K562 (cell line): ENCODE results near the gene PSMD11. TPM values are rescaled to one million over a fixed set of nuclear protein-coding genes. Genes with fewer than 3 reads are reported as not detected.
A peak's percentile ranks its signal among the peaks of the same experiment; 100 is the strongest.

Experiments
- CREBBP ChIP-seq: IDR thresholded peaks from one replicate; pipeline ENCODE4 v1.6.1; 2012; ENCODE audit warnings: low read depth, mild to moderate bottlenecking, control low read depth, inconsistent platforms, low read length
- GABPB2 ChIP-seq: fragments of 250-450 bp; sonication (Bioruptor Pico); conservative IDR thresholded peaks from 2 replicates; pipeline ENCODE4 v1.5.1; 2021; ENCODE audit warnings: mild to moderate bottlenecking
- HCFC1 ChIP-seq: IDR thresholded peaks from 2 replicates; pipeline ENCODE4 v1.6.1; 2012; ENCODE audit warnings: low read depth, low read length, improper control_type of control experiment
- HOXB6 ChIP-seq: fragments of 250-450 bp; sonication (Bioruptor Pico); IDR thresholded peaks from 2 replicates; pipeline ENCODE4 v1.5.1; 2022; ENCODE audit warnings: mild to moderate bottlenecking, borderline replicate concordance
- KLF10 ChIP-seq: fragments of 250-450 bp; sonication (Bioruptor Pico); IDR thresholded peaks from 2 replicates; pipeline ENCODE4 v1.6.1; 2021; ENCODE audit warnings: matching md5 sums
- MIER1 ChIP-seq: fragments of 450-650 bp; IDR thresholded peaks from 2 replicates; pipeline ENCODE4 v1.6.1; 2016; ENCODE audit warnings: antibody characterized with exemption, mild to moderate bottlenecking, low read depth
- NFIC ChIP-seq: fragments of 450-650 bp; IDR thresholded peaks from 2 replicates; pipeline ENCODE4 v1.6.1; 2017; ENCODE audit warnings: mild to moderate bottlenecking, inconsistent platforms
- PCBP1 ChIP-seq: fragments of 200-400 bp; formaldehyde crosslinking; IDR thresholded peaks from 2 replicates; pipeline ENCODE4 v1.6.1; 2018; ENCODE audit warnings: mild to moderate bottlenecking, low read depth, low read length; ENCODE audit not compliant: poor library complexity, severe bottlenecking
- ZBTB40 ChIP-seq, 2 experiments: fragments of 450-650 bp in 1 of 2; sonication (generic) in 1 of 2; formaldehyde crosslinking in 1 of 2; IDR thresholded peaks; 2 replicates each; pipeline versions ENCODE4 v1.7.1 to v1.9.0; 2016 to 2022; ENCODE audit warnings: inconsistent platforms in 1 of 2, mild to moderate bottlenecking in 1 of 2, missing genetic modification reagents in 1 of 2
- ZNF707 ChIP-seq: fragments of 250-450 bp; sonication (Bioruptor Pico); conservative IDR thresholded peaks from 2 replicates; pipeline ENCODE4 v1.8.0; 2022; ENCODE audit warnings: inconsistent platforms, mild to moderate bottlenecking, moderate library complexity
- polyA plus RNA-seq, 8 experiments: library from polyadenylated mRNA; depleted of rRNA in 4 of 8; stranded (reverse) in 5 of 8; unstranded in 3 of 8; fragments of >200 nt; fragmentation: Nextera tagmentation in 2 of 8; fragmentation: Illumina TruSeq in 1 of 8; extraction: Ambion mirVana in 2 of 8; extraction: Trizol in 1 of 8; gene quantifications; 2 replicates each; pipeline versions ENCODE4 v1.2.1 to v1.2.3, GENCODE V29; 2011 to 2014; ENCODE audit warnings: inconsistent platforms in 1 of 8, missing spikeins in 1 of 8
- total RNA-seq, 7 experiments: library from RNA; depleted of rRNA in 6 of 7; stranded (reverse); fragments of >200 nt in 6 of 7; fragmentation: Illumina TruSeq in 2 of 7; extraction: Trizol in 2 of 7; gene quantifications; 2 replicates each; pipeline versions ENCODE4 v1.2.1 to v1.2.3, GENCODE V29; 2011 to 2021; ENCODE audit warnings: low replicate concordance in 1 of 7
- TF ChIP-seq, protein P1 (sequence below): IDR thresholded peaks from 3 replicates; pipeline ENCODE4 v1.6.1; 2011; ENCODE audit warnings: borderline replicate concordance, mild to moderate bottlenecking, moderate library complexity; ENCODE audit not compliant: insufficient read length; ENCODE audit errors: extremely low read depth
- TF ChIP-seq, protein P2 (sequence below): fragments of 250-450 bp; sonication (Bioruptor Pico); IDR thresholded peaks from 2 replicates; pipeline ENCODE4 v1.5.0; 2021; ENCODE audit warnings: mild to moderate bottlenecking, borderline replicate concordance

The PSMD11 gene
- total and polyA plus RNA-seq, 9 of the 15 experiments (the other 6 are each of a cell fraction or from before 2014, with no cell fraction given) = 104 to 378 (median 158) TPM

DNA sequence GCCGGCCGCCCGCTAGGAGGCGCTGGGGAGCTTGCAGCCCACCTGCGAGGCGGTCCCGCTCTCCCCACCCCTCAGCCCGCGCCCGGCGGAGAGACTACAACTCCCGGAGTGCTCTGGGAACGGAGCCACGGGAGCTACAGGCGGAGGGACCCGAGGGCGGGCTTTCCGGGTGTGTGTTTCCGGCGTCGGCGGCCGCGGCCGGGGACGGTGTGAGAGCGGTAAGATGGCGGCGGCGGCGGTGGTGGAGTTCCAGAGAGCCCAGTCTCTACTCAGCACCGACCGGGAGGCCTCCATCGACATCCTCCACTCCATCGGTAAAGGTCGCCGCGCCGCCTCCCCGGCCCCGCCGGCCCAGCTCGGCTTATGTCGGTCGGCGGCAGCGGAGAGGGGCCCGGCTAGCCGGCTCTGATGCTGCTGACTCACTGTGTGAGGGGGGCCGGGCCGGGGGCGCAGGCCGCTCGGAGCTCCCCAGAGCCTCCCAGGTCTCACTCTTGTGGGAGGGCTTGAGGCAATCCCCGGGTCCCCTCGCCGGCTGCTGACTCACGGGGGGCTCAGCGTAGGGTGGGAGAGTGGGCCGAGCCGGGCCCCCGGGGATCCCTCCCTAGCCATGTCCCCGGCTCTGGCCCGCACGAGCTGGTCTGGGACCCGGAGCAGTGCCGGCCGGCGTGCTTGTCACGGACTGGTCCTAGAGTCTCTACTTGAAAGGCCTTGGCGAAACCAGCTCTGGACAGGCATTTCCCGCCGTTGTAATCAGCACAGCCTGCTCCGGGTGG, at the start of gene PSMD11 (continued):
- TF ChIP-seq, protein P1, sequence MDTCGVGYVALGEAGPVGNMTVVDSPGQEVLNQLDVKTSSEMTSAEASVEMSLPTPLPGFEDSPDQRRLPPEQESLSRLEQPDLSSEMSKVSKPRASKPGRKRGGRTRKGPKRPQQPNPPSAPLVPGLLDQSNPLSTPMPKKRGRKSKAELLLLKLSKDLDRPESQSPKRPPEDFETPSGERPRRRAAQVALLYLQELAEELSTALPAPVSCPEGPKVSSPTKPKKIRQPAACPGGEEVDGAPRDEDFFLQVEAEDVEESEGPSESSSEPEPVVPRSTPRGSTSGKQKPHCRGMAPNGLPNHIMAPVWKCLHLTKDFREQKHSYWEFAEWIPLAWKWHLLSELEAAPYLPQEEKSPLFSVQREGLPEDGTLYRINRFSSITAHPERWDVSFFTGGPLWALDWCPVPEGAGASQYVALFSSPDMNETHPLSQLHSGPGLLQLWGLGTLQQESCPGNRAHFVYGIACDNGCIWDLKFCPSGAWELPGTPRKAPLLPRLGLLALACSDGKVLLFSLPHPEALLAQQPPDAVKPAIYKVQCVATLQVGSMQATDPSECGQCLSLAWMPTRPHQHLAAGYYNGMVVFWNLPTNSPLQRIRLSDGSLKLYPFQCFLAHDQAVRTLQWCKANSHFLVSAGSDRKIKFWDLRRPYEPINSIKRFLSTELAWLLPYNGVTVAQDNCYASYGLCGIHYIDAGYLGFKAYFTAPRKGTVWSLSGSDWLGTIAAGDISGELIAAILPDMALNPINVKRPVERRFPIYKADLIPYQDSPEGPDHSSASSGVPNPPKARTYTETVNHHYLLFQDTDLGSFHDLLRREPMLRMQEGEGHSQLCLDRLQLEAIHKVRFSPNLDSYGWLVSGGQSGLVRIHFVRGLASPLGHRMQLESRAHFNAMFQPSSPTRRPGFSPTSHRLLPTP = no peak
- no peak for TF ChIP-seq GABPB2 (CRISPR knock-in tag)
- TF ChIP-seq ZNF707 (CRISPR knock-in tag) = no peak
- peak; percentile 99 for TF ChIP-seq ZBTB40 (IDR thresholded peaks at IDR 0.05)
- TF ChIP-seq ZBTB40 (CRISPR knock-in tag; IDR thresholded peaks at IDR 0.05) = no peak
- no peak for TF ChIP-seq HOXB6
- TF ChIP-seq CREBBP = no peak
- no peak for TF ChIP-seq MIER1
- TF ChIP-seq HCFC1 = peak; percentile 99
- TF ChIP-seq KLF10 = no peak
- TF ChIP-seq, protein P2, sequence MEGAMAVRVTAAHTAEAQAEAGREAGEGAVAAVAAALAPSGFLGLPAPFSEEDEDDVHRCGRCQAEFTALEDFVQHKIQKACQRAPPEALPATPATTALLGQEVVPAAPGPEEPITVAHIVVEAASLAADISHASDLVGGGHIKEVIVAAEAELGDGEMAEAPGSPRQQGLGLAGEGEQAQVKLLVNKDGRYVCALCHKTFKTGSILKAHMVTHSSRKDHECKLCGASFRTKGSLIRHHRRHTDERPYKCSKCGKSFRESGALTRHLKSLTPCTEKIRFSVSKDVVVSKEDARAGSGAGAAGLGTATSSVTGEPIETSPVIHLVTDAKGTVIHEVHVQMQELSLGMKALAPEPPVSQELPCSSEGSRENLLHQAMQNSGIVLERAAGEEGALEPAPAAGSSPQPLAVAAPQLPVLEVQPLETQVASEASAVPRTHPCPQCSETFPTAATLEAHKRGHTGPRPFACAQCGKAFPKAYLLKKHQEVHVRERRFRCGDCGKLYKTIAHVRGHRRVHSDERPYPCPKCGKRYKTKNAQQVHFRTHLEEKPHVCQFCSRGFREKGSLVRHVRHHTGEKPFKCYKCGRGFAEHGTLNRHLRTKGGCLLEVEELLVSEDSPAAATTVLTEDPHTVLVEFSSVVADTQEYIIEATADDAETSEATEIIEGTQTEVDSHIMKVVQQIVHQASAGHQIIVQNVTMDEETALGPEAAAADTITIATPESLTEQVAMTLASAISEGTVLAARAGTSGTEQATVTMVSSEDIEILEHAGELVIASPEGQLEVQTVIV (CRISPR knock-in tag) = no peak
- peak; percentile 38 for TF ChIP-seq NFIC
- TF ChIP-seq PCBP1 = peak; percentile 63
